Mucosa of descending colon (tissue), 3 donors: ENCODE measurements around the gene JMJD1C. TPM values are rescaled to one million over a fixed set of nuclear protein-coding genes. Genes with fewer than 3 reads are reported as not detected.

Experiments
- ATAC-seq: fragments of 200-7000 bp; cut with Tn5 transposase; one replicate; pipeline ENCODE4 v1.9.1; 2020; ENCODE audit warnings: mild to moderate bottlenecking, moderate library complexity
- DNase-seq, 3 donors: peaks; one replicate each; pipeline ENCODE4 v3.0.0-alpha.2; 2020
- H3K36me3 ChIP-seq: fragments of 200-600 bp; one replicate; pipeline ENCODE4 v1.8.0; 2021; ENCODE audit warnings: low read depth, mild to moderate bottlenecking
- H3K4me1 ChIP-seq: fragments of 200-600 bp; one replicate; pipeline ENCODE4 v1.8.0; 2021; ENCODE audit warnings: low read depth, mild to moderate bottlenecking
- H3K4me3 ChIP-seq: fragments of 200-600 bp; one replicate; pipeline ENCODE4 v1.8.0; 2021; ENCODE audit warnings: mild to moderate bottlenecking
- H3K9me3 ChIP-seq: fragments of 200-600 bp; one replicate; pipeline ENCODE4 v1.8.0; 2021; ENCODE audit warnings: mild to moderate bottlenecking
- intact Hi-C, 2 donors: fragments of 100-400 bp; cut with DNase I in 1 of 2; cut with micrococcal nuclease in 1 of 2; formaldehyde crosslinking; loops; one replicate each; pipeline versions ENCODE4 v1.11.0 to v1.11.1; 2022; cut with DNase I, micrococcal nuclease
- total RNA-seq, 3 donors: library from RNA; stranded (reverse); fragmentation: NEBNext Ultra II Directional in 2 of 3; extraction: Animal tissue kit (Norgen Biotek cat#: 25700) in 2 of 3; gene quantifications; one replicate each; pipeline versions ENCODE4 v1.2.1 to v1.2.4, GENCODE V29; 2021 to 2023
- TF ChIP-seq, protein P1 (sequence below): fragments of 200-600 bp; IDR thresholded peaks from one replicate; pipeline ENCODE4 v1.8.0; 2022; ENCODE audit warnings: antibody characterized with exemption, mild to moderate bottlenecking
- donor health status: DM: no; HTN: no; CAD: no; lungs with moderate emphysema.
- donor health status: DM: no; HTN: no; CAD: no.
- donor health status: DM: no; HTN: yes; CAD: no.

JMJD1C gene
- total RNA-seq, 3 donors from 2014 or later = 54.1 to 83.8 (median 82.1) TPM

DNA sequence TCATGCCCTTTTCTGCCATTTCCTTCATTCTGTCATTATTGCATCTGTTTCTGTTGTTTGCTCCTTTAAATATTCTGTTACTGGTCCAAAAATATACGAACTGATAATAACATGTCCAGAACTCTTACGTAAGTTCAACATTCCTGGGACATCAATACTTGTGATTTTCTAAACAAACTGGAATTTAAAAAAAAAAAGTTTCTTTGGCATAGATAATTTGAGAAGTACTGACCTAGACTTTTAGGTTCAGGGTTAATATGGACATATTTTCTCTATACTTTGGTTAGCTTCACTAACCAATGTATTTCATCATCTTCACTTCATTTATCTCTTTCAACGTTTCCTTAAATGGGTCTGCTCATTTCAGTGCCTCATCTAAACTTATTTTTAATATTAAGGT is 147.3 kb downstream of the JMJD1C start:
- DNase-seq (no peak), ATAC-seq (no peak)
- H3K9me3 ChIP-seq = no peaks in the 10 kb centered on the region
- no peak overlapping the region for H3K4me3 ChIP-seq
- H3K4me1 ChIP-seq = no peaks in the 10 kb centered on the region
- intact Hi-C loops = no loop called here
- TF ChIP-seq, protein P1, sequence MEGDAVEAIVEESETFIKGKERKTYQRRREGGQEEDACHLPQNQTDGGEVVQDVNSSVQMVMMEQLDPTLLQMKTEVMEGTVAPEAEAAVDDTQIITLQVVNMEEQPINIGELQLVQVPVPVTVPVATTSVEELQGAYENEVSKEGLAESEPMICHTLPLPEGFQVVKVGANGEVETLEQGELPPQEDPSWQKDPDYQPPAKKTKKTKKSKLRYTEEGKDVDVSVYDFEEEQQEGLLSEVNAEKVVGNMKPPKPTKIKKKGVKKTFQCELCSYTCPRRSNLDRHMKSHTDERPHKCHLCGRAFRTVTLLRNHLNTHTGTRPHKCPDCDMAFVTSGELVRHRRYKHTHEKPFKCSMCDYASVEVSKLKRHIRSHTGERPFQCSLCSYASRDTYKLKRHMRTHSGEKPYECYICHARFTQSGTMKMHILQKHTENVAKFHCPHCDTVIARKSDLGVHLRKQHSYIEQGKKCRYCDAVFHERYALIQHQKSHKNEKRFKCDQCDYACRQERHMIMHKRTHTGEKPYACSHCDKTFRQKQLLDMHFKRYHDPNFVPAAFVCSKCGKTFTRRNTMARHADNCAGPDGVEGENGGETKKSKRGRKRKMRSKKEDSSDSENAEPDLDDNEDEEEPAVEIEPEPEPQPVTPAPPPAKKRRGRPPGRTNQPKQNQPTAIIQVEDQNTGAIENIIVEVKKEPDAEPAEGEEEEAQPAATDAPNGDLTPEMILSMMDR = no peak
- no peaks in the 10 kb centered on the region for H3K36me3 ChIP-seq

DNA sequence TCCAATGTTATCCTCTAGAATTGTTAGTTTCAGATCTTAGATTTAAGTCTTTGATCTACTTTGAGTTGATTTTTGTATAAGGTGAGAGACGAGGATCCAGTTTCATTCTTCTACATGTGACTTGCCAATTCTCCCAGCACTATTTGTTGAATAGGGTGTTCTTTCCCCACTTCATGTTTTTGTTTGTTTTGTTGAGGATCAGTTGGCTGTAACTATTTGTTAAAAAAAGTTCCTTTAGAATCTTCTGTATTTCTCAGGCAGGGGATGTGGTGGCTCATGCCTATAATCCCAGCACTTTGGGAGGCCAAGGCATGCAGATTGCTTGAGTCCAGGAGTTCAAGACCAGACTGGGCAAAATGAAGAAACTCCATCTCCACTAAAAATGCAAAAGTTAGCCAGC is 151.8 kb downstream of the JMJD1C start:
- intact Hi-C loops = no loop called here
- TF ChIP-seq, protein P1 = no peak
- H3K9me3 ChIP-seq = no peaks in the 10 kb centered on the region
- no peak for ATAC-seq
- H3K4me3 ChIP-seq = no peak overlapping the region
- DNase-seq = no peak
- no peaks in the 10 kb centered on the region for H3K4me1 ChIP-seq
- no peaks in the 10 kb centered on the region for H3K36me3 ChIP-seq

DNA sequence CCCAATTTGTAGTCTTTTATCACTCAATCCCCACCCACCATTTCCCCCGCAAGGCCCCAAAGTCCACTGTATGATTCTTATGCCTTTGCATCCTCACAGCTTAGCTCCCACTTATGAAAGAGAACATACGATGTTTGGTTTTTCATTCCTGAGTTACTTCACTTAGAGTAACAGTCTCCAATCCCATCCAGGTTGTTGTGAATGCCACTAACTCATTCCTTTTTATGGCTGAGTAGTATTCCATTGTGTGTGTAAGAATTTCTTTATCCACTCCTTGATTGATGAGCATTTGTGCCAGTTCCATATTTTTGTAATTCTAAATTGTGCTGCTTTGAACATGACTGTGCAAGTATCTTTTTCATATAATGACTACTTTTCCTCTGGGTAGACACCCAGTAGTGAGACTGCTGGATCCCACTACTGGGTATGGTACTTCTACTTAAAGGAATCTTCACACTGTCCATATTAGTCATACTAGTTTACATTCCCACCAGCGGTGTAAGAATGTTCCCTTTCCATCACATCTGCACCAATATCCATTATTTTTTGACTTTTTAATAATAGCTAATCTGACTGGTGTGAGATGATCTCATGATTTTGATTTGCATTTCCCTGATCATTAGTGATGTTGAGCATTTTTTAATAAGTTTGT is 152.6 kb downstream of the JMJD1C start:
- DNase-seq = no peak
- intact Hi-C loops = no loop called here
- no peaks in the 10 kb centered on the region for H3K9me3 ChIP-seq
- no peak for ATAC-seq
- H3K4me3 ChIP-seq = no peak overlapping the region
- TF ChIP-seq, protein P1 = no peak
- no peaks in the 10 kb centered on the region for H3K36me3 ChIP-seq
- H3K4me1 ChIP-seq = no peaks in the 10 kb centered on the region

DNA sequence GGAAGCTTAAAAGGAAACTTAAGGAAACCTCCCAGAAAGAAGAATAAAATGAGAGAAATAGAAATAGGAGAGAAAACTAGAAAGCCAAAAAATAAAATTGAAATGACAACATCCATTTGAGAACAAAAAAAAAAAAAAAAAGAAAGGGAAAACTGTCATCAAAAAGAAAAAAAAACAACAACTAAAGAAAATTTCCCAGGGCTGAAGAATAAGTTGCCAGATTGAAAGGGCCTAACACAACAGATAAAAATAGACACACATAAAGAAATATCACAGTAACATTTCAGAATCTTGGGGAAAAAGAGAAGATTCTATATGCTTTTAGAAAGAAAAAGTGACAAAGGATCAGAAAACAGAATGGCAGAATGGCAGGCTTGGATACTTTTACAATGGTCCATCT is 157.1 kb downstream of the JMJD1C start:
- Histone ChIP-seq H3K4me3 (no peak overlapping the region), H3K36me3 (no peaks in the 10 kb centered on the region), H3K4me1 (no peaks in the 10 kb centered on the region), H3K9me3 (no peaks in the 10 kb centered on the region)
- intact Hi-C loops = no loop called here
- DNase-seq (no peak), ATAC-seq (no peak)
- TF ChIP-seq, protein P1 = no peak

DNA sequence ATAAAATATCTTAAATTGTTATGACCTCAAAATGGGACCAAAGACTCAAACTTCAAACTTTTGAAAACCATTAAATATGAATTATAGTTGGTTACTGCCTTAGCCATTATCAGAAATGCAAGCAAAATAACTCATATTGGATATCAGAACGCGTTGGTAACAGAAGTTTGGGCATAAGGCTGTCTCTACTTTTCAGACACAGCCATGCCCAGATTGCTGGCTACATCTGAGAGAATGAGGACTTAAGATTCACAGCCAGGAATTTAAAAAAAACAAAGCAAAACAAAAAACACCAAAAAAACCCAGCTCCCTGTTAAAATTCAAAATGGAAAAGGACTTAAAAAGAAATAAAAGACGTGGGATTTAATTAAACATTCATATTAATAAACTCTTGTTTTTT is 161.6 kb downstream of the JMJD1C start:
- Histone ChIP-seq H3K4me1 (no peaks in the 10 kb centered on the region), H3K4me3 (no peak overlapping the region), H3K36me3 (no peaks in the 10 kb centered on the region), H3K9me3 (no peaks in the 10 kb centered on the region)
- ATAC-seq = no peak
- DNase-seq = no peak
- intact Hi-C loops = no loop called here
- TF ChIP-seq, protein P1 = no peak

DNA sequence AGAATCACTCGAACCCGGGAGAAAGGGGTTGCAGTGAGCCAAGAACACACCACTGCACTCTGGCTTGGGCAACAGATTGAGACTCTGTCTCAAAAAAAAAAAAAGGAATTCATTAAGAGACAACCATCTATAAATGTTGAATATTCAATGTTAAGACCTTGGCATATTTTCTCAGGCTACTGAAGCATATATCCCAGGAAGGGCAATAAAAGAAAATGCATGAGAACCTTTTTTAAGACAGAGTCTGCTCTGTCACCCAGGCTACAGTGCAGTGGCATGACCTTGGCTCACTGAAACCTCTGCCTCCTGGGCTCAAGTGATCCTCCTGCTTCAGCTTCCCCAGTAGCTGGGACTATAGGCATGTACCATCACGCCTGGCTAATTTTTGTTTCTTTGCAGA is 165.0 kb downstream of the JMJD1C start:
- DNase-seq (no peak), ATAC-seq (no peak)
- no peaks in the 10 kb centered on the region for H3K9me3 ChIP-seq
- intact Hi-C loops = no loop called here
- TF ChIP-seq, protein P1 = no peak
- no peaks in the 10 kb centered on the region for H3K4me1 ChIP-seq
- no peaks in the 10 kb centered on the region for H3K36me3 ChIP-seq
- no peak overlapping the region for H3K4me3 ChIP-seq
